Measurements from ENCODE around the gene OR10H4. TPM values are rescaled to one million over a fixed set of nuclear protein-coding genes. Genes with fewer than 3 reads are reported as not detected.

The OR10H4 gene
- total and polyA plus RNA-seq, 2 of the 8 experiments (the other 6 are each of a cell fraction or from before 2014, with no cell fraction given), result not detected

DNA sequence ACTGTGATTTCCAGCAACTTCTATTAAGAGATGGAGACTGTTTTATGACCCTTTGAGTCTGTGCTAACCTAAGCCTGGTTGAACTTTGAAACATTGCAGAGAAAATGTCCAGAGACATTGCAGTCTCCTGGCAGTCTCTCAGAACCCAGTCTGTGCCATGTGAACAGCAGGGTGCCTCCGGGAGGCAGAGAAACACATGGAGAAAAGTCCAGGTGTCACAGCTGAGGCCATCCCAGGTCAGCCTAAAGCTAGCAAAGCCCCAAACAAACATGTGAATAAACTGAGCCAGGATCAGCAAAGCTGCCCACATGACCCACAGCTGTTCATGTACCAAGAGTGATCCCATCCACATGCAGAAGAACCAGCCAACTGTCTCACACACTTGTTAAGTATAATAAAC lies 22.3 kb upstream of the OR10H4 start:
- no peak for TF ChIP-seq RBBP5 (IDR thresholded peaks at IDR 0.05; ENCODE audit: borderline replicate concordance, low read depth, low read length)
- TF ChIP-seq KDM5A (IDR thresholded peaks at IDR 0.05; ENCODE audit: low read length), result no peak
- TF ChIP-seq ZNF274 (IDR thresholded peaks at IDR 0.05; ENCODE audit: borderline replicate concordance, extremely low read depth, low read length), result no peak

More for the DNA sequence above, 22.3 kb upstream of the OR10H4 start:
- Histone ChIP-seq H2BK5ac (ENCODE audit: low read depth, low read length) (no peak overlapping the region), H3K4me3 (ENCODE audit: extremely low read depth in 1 of 4, insufficient read depth in 2 of 4, low read depth in 3 of 4, low read length in 4 of 4) (no peak overlapping the region), H3K79me1 (ENCODE audit: low read depth, low read length) (no peaks in the 10 kb centered on the region), H3K36me3 (ENCODE audit: control insufficient read depth in 2 of 4, insufficient read depth in 4 of 4, low read length in 3 of 4) (no peaks in the 10 kb centered on the region), H2BK12ac (ENCODE audit: low read depth, low read length) (no peak overlapping the region), H4K8ac (ENCODE audit: extremely low read depth, insufficient read depth, low read length) (no peak overlapping the region), H2AFZ (ENCODE audit: low read length) (no peak overlapping the region), H3K4me1 (replicated peaks in 1 of 4; ENCODE audit: control insufficient read depth in 3 of 4, insufficient read depth in 4 of 4, low read length in 3 of 4) (no peaks in the 10 kb centered on the region), H2AK5ac (ENCODE audit: low read depth, low read length) (no peak overlapping the region), H3K4me2 (ENCODE audit: insufficient read depth in 1 of 2, low read depth in 2 of 2, low read length in 2 of 2) (no peak overlapping the region), H3K4ac (replicated peaks; ENCODE audit: insufficient read length, low read depth, low read length) (no peak overlapping the region), H2BK20ac (ENCODE audit: low read length) (no peak overlapping the region), H2BK120ac (replicated peaks; ENCODE audit: low read depth, low read length) (no peak overlapping the region), H3K9ac (replicated peaks in 1 of 4; ENCODE audit: extremely low read depth in 1 of 4, low read depth in 3 of 4, low read length in 3 of 4) (no peak overlapping the region), H3K27ac (ENCODE audit: low read depth, low read length) (no peak overlapping the region), H3K23ac (ENCODE audit: insufficient read length) (no peak overlapping the region), H3K23me2 (ENCODE audit: low read depth, low read length) (no peaks in the 10 kb centered on the region), H3K56ac (replicated peaks; ENCODE audit: insufficient read length, low read depth, low read length) (no peak overlapping the region), H2BK15ac (ENCODE audit: low read length) (no peak overlapping the region), H3K9me3 (ENCODE audit: insufficient read depth in 2 of 2, low read depth in 1 of 2, low read length in 1 of 2) (peaks cover 81 to 95% of the 10 kb centered on the region in 2 experiments), H3K27me3 (replicated peaks in 1 of 4; ENCODE audit: control insufficient read depth in 3 of 4, extremely low read depth in 1 of 4, insufficient read depth in 3 of 4, low read length in 3 of 4) (no peaks in the 10 kb centered on the region), H3K18ac (ENCODE audit: extremely low read depth, low read length) (no peak overlapping the region), H3K14ac (ENCODE audit: insufficient read length) (no peak overlapping the region), H3K79me2 (ENCODE audit: control insufficient read depth in 1 of 2, insufficient read depth in 2 of 2, low read length in 2 of 2) (no peaks in the 10 kb centered on the region), H4K91ac (replicated peaks; ENCODE audit: insufficient read length, low read length) (no peak overlapping the region), H4K5ac (ENCODE audit: insufficient read length, low read depth, low read length) (no peak overlapping the region), H4K20me1 (replicated peaks in 1 of 2; ENCODE audit: control insufficient read depth in 1 of 2, insufficient read depth in 2 of 2, low read length in 2 of 2) (no peaks in the 10 kb centered on the region)
- DNase-seq (ENCODE audit: low read depth in 1 of 2, low spot score in 2 of 2), result no peak
- 0% methylated on average over 1 of the region's 1 CpG; no CpG with 5 or more reads in 1 of the 2 experiments for WGBS, 2 experiments (ENCODE audit: extremely low coverage in 1 of 2, insufficient coverage in 1 of 2, insufficient read length in 1 of 2, insufficient replicate concordance in 2 of 2, low coverage in 1 of 2, low lambda C conversion rate in 2 of 2, missing lambda C conversion rate in 1 of 2)
- ChIA-PET CTCF (ENCODE audit: partially characterized antibody) (no interaction called here), POLR2A (ENCODE audit: partially characterized antibody) (no interaction called here)
- no peak for FAIRE-seq

All from H1 (cell line).